ENCODE data around the gene CAMSAP1.
A peak's percentile ranks its signal among the peaks of the same experiment; 100 is the strongest.
"Not testable (repeated sequence)": the region's sequence is repeated elsewhere in the genome, so short reads cannot be mapped to it uniquely, and the experiment has no call there.

CAMSAP1 gene, protein sequence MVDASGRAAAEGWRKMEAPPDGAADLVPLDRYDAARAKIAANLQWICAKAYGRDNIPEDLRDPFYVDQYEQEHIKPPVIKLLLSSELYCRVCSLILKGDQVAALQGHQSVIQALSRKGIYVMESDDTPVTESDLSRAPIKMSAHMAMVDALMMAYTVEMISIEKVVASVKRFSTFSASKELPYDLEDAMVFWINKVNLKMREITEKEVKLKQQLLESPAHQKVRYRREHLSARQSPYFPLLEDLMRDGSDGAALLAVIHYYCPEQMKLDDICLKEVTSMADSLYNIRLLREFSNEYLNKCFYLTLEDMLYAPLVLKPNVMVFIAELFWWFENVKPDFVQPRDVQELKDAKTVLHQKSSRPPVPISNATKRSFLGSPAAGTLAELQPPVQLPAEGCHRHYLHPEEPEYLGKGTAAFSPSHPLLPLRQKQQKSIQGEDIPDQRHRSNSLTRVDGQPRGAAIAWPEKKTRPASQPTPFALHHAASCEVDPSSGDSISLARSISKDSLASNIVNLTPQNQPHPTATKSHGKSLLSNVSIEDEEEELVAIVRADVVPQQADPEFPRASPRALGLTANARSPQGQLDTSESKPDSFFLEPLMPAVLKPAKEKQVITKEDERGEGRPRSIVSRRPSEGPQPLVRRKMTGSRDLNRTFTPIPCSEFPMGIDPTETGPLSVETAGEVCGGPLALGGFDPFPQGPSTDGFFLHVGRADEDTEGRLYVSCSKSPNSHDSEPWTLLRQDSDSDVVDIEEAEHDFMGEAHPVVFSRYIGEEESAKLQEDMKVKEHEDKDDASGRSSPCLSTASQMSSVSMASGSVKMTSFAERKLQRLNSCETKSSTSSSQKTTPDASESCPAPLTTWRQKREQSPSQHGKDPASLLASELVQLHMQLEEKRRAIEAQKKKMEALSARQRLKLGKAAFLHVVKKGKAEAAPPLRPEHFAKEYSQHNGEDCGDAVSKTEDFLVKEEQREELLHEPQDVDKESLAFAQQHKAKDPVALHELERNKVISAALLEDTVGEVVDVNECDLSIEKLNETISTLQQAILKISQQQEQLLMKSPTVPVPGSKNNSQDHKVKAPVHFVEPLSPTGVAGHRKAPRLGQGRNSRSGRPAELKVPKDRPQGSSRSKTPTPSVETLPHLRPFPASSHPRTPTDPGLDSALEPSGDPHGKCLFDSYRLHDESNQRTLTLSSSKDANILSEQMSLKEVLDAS (N-terminal part only)

GRCh38 chr9:135907431-135908092, at the start of gene CAMSAP1:
Gene CAMSAP1 (minus strand): TSS chr9:135907546. CDS start chr9:135907159, 387 bp downstream.
- peak; percentile 93 to 95 for DNase-seq

- no peak for DNase-seq
Measured at GRCh38 chr9:135956802-135957174, 49.4 kb upstream of the CAMSAP1 start.

- no peak for DNase-seq
Measured at GRCh38 chr9:135955934-135956801, 48.8 kb upstream of the CAMSAP1 start.

DNA sequence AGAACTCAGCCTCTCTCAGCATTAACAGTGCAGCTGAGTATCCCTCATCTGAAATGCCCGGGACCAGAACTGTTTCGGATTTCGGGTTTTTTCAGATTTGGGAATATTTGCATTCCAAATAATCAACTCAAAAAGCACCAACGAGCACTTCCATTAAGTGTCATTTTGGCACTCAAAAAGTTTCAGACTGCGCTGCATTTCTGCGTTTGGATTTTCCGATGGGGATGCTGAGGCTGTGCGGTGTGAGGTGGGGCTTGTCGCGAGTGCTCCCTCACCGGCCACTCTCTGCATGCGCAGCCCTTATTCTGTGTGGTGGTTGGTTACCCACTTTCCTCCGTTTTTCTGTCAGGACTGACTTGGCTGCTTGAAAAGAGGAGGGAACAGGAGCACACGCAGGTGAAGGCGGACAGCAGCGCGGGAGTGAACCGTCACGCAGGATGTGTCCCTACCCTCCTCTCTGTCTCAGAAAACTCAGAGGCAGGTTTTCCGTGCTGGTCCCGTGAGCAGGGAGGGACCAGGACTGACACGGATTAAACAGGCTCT, 45.4 kb upstream of the CAMSAP1 start:
- no peak for DNase-seq

DNA sequence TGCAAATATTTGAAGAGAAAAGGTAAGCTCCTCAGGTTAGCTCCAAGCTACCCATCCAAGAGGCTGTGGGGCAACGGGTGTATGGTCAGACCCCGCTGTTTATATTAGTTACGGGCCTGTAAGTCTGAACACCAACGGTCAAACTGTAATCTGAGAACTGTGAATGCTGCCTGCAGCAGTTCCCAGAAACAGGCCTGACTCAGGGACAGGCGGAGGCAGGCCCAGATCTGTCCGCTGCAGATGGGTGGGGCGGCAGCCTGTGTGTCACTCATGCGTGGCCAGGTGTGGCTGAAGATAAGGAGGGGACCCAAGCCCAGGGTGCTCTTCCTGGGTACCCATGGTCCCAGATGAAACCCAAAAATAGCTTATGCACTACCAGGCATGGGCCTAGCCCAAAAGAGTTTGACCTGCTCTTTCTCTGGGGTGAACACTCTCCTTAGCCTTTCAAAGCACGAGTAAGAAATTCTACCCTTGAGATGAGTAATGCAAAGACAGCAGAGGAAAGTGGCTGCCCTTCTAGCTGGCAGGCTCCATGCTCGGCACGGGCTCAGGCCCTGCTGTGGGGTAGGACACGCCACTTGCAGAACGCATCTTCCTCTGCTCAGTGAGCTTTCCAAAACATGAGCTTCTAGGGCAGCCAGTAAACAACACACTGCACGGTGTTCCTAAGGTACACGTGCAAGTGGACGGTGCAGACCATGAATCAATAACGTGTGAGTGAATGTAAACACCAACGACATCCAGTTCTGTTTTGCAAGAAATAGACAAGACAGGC, 44.7 kb upstream of the CAMSAP1 start:
- DNase-seq: no peak

DNA sequence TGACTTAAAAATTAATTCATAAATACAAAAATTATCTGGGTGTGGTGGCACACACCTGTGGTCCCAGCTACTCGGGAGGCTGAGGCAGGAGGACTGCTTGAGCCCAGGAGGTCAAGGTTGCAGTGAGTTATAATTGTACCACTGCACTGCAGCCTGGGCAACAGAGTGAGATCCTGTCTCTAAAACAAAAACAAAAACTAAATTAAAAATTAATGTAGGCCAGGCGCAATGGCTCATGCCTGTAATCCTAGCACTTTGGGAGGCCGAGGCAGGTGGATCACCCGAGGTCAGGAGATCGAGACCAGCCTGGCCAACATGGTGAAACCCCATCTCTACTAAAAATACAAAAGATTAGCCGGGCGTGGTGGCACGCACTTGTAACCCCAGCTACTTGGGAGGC, 44.0 kb upstream of the CAMSAP1 start:
- DNase-seq: not testable (repeated sequence)

DNA sequence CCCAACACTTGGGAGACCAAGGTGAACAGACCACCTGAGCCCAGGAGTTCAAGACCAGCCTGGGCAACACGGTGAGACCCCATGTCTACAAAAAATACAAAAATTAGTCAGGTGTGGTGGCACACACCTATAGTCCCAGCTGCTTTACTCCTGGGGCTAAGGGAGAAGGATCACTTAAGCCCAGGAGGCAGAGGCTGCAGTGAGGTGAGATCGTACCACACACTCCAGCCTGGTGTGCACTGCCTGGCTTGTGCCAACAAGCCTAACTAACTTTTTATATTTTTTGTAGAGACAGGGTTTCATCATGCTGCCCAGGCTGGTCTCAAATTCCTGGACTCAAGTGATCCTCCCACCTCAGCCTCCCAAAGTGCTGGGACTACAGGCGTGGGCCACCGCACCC, 43.5 kb upstream of the CAMSAP1 start:
- not testable (repeated sequence) for DNase-seq

DNA sequence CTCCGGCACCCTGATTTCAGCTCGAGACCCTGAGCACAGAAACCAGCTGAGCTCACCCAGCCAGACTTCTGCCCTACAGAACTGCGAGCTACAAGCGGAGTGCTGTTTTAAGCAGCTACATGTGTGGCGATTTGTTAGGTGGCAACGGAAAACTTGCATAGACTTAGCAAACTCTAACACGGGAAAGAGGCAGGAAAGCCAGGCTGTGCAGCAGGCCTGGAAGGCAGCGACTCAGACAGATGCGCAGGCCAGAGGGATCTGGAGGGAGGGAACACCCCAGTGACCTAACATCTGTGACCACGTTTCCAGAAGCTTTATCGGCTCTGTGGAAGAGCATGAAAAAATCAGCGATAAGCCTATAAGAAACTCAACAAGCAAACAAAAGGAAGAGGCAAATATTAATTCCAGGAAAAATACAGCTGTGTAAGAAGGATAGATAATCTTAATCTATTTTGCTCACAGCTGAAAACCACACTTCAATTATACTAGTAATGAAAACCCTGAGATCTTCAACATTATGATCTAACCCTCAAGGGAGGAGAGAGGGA, 42.9 kb upstream of the CAMSAP1 start:
- no peak for DNase-seq

DNA sequence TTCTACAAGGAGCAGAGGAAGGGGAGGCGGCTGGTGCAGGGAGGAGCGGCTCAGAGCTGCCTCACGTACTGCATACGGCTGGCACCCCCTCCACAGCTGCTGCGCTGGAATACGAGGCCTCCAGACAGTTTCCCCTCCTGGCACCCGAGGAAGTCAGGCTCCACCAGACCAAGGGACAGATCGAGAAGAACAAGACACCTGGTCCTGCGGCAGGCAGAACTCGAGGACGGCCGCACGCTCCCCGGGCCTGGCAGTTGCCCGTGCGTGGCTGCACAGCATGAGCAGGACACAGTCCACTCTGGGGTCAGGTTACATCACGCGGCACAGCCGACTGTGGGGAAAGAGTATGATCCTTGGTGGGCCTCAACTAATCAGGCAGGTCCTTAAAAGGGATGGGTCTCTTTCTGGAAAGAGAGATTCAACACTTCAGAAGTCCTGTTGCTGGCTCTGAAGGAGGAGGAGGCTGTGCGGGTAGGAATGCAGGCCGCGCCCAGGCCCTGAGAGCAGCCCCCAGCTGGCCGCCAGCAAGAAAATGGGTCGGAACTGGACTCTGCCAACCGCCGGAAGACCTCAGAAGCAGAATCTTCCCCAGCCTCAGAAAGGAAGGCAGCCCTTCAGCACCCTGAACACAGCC, 42.3 kb upstream of the CAMSAP1 start:
- no peak for DNase-seq

DNA sequence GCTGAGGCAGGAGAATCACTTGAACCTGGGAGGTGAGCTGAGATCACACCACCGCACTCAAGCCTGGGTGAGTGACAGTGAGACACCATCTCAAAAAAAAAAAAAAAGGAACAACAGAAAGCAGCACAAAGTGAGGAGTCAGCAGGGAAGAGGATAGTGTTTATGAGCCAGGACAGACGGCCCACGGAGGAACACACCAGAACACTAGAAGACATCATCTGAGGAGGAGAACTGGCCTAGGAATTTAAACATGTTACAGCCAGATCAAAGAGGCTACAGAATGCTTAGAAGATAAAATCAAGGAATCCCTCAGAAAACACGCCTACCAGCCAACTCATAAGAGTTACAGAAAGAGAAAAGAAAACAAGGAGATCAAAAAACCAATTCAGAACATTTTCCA, 41.6 kb upstream of the CAMSAP1 start:
- DNase-seq: no peak

DNA sequence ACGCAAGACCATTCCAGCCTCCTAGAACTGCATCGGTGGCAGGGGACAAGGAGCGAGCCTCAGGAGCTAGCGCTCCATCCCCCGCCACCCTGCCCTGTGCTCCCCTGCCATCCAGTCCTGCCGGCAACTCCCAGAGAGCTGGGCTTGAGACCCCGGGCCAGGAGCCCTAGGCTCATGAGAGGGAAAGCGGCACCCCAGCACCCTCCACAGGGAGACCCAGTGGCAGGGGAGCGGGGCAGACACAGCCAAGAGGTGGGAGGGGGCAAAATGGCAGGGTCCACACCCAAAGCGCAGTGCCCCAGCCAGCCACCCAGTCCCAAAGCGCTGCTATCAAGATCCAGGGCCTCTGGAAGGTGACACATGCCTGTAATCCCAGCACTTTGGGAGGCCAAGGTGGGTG, 41.1 kb upstream of the CAMSAP1 start:
- DNase-seq: no peak

DNA sequence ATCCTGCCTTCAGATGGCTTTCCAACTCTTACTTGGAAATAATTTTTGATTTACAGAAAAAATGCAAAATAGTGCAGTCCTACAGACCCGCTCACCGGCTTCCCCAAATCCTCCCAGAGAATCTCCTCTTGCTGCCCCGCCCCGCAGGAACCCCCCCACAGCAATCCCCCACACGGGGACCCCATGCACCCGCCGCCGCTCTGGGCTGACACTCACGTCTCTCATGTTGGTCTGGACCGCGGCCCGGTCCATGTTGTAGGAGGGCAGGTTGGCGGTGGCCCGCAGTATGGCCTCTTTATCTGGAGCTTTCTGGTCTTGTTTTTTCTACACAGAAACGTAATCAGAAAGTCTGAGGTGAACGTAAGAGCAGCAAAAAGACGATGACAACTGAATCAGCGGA, 40.2 kb upstream of the CAMSAP1 start:
- no peak for DNase-seq

DNA sequence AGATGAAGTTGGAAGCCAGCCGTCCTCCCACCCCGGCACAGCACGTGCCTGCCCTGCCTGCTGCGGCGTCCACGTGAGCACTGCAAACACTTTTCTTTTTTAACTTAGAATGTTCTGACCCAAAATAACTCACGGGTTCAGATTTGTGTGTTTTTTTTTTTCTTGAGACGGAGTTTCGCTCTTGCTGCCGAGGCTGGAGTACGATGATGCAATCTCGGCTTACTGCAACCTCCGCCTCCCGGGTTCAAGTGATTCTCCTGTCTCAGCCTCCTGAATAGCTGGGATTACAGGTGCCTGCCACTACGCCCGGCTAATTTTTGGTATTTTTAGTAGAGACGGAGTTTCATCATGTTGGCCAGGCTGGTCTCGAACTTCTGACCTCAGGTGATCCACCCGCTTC, 39.8 kb upstream of the CAMSAP1 start:
- DNase-seq: not testable (repeated sequence)

DNA sequence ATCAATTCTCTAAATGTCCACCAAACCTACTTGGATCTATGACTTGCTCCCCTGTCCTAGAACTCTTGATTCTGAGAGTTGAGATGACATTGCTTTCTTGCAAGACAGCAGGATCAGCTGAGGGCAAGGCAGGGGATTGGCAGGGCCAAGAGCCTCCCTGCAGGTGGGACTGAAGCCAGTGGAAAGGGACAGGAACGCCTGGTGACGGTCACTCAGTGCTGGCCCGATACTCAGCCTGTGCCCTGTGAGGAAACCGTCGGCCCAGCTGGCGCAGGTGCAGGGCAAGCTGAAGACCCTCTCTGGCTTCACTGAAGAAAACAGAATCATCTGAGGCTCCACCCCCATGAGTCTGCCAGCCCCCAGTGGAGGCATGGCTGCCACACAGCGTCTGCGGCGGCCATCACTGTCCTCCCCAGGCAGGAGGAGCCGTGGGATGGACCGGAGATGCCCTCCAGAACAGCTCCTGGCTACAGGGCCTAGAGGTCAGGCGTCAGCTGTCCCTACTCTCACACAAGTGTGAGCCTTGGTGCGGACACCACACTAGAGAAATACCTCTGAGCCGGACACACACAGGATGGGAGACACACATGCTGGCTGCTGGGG, 39.1 kb upstream of the CAMSAP1 start:
- no peak for DNase-seq

DNA sequence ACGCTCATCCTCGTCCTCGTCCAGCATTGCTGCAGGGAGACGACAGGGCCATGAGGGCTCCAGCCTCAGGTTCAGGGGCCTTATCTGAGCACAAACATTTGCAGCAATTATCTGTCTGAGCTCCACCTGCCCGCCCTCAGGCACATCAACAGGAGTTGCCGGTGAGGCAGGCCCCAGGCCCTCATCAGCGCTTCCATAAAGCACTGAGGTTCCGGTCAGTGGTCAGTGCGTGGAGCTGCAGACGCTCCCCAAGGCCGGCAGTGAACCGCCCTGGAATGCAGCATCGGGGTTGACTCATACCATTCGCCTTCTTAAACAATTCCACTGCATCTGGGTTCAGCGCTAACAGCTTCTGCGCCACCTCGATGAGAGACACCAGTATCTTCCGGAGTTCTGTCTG, 38.6 kb upstream of the CAMSAP1 start:
- no peak for DNase-seq

DNA sequence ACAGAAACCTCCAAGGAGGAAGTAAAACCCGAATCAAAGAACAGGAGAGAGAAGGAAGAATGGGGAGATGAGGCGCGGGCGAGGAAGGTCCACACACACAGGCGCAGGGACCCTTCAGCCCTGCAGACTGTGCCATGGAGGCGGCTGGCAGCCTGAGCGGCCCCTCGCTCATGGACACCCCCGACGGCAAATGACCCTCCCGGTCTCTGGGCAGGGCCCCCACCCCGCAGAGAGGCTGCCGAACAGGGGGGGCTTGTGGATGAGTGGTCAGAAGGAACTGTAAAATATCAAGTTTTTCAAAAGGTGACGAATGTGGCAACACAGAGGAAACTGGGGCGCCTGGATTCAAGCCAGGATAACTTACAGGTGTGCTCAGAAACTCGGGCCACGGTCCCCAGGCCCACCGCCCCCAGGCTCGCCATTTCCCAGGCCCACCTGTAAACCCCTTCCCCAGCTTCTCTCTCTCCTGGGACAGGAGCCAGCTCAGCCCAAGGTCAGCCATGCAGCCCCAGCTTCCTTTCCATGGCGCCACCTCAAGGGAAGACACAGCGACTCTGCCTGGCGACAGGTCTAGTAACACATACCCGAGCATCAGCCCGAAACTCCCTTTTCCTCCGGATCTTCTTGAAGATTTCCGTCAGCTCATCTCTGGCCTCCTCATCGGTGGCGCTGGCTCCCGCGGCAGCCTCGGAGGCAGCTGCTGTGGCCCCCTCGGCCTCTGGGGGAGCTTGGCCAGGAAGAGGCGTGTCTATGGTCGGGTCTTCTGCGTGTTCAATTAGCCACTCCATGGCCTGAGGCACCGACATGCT, 37.3 kb upstream of the CAMSAP1 start:
- no peak for DNase-seq

DNA sequence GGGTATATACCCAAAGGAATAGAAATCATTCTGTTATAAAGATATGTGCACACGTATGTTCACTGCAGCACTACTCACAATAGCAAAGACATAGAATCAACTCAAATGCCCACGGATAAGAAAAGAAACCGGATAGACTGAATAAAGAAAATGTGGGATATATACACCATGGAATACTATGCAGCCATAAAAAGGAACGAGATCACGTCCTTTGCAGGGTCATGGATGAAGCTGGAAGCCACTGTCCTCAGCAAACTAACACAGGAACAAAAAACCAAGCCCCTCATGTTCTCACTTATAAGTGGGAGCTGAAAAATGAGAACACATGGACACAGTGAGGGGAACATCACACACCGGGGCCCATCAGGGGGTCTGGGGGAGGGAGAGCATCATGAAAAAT, 36.3 kb upstream of the CAMSAP1 start:
- DNase-seq: not testable (repeated sequence)

DNA sequence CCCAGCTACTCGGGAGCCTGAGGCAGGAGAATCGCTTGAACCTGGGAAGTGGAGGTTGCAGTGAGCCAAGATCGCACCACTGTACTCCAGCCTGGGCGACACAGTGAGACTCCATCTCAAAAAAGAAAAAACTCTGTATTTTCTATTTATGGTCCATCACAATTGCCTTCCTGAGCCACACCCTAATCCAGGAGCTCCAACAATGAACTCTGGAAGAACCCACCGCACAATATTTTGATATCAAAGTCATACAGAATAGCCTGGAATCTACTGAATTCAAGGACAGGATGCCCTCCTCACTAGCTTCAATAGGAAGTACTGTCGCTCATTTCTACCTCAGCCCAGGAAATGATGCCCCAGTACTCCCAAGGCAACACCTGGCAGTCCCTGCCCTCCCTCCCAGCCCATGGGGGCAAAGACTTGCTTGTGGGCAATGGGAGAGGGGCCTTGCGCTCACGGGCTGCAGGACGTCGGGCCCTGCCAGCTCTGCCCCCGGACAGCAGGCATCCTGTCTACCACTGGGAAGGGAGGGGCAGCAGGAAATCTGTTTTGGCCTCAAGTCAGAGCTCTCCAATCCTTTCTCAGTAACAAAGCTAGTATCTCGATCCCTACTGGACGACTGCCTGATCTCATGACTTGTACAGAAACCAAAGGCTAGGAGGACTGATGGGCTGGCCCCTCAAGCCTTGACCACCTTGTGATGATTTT, 34.1 kb upstream of the CAMSAP1 start:
- no peak for DNase-seq

Data from CD4-positive, alpha-beta T cell treated with Interleukin-4 for 1 hour (primary cell).